NCI-H1417 treated with DMSO at 0.1 percent for 48 hours (cell line): ENCODE results near the gene ETV3.
A peak's percentile ranks its signal among the peaks of the same experiment; 100 is the strongest.
"Not testable (repeated sequence)": the region's sequence is repeated elsewhere in the genome, so short reads cannot be mapped to it uniquely, and the experiment has no call there.

Experiments
- DNase-seq: peaks from one replicate; lab custom pipeline; 2025; lab: John Stamatoyannopoulos, UW

The ETV3 gene

DNA sequence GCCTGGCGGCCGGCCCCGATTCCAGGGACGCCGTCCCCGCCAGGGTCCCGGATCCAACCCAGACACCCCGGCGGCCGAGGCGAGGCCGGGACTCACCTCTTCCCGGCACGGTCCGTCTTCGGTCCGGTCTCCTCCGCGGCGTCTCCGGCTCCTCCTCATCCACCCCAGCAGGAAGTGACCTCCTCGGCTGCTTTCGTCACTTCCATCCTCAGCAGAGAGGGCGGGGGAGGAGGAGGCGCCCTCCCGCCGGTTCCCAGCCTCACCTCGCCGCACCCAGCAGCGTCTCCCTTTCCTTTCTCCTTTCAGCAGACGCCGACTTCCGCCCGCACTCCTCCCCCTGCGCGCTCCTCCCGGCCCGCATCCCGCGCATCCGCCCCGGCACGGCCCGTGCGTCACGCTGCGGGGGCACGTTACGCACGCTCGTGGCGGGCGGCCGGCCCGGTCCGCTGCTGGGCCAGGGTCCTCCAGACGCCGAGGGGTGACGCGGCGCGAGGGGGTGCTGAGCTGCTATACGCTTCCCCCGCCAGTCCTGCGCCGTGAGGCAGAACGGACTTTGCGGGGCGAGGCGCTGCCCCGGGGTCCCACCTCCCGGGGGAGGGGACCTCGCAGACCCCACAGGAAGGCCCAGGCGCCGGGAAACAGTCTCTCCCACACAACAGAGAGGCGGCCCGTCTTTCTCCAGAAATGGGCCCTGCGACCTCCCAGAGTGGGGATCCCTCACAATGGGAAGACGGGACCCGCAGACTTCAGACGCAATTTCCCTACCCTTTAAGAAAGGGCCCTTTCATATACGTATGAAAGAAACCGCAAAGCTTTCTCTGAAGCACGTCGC lies at the start of gene ETV3:
ETV3 (minus strand) TSS at position 176 of the 832 bp plus-strand sequence. CDS start 2,043 bp downstream, outside the sequence.
- DNase-seq, result peak; percentile 73

GRCh38 chr1:157186281-157186992 lies 48.2 kb upstream of the ETV3 start:
- DNase-seq, result no peak

DNA sequence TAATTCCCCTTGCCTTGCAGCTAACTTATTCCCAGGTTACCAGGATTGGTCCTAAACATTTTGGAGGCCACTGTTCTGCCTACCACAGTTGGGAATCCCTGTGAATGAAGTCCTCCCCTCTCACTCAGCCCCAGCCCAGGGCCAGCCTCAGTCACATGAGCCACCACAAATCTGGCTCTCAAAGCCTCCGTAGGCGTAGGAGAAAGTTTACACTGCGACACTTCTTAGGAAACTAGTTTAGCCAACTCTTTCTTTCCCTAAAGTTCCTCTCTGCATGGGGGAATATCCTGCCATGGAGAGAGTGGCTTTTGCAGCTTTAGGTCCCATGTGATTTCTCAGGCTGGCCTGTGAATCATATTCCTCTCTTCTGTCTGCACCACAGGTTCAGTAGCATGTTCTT lies 45.7 kb upstream of the ETV3 start:
- no peak for DNase-seq

- DNase-seq, result not testable (repeated sequence)
These were observed 44.2 kb upstream of the ETV3 start for GRCh38 chr1:157182371-157182770.

DNA sequence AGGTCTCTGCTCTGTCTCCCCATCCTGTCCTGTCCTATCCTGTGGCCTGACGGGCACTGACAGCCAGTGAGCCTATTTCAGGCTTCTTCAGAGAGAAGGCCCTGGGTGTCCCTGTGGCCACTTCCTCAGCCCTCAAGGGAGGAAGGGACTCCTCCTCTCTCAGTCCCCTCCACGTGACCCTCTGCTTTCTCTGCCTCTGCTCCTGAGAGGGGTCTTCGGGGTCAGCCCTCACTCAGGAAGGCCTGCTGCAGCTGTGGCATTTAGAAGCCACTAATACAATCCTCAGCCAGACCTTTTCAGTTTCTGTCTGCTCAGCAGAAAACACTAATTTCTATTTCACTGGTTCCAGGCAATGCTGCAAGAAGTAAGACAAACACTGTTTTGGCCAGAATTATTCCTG lies 43.6 kb upstream of the ETV3 start:
- no peak for DNase-seq

- no peak for DNase-seq
These were observed 43.1 kb upstream of the ETV3 start for GRCh38 chr1:157181258-157181657.

DNA sequence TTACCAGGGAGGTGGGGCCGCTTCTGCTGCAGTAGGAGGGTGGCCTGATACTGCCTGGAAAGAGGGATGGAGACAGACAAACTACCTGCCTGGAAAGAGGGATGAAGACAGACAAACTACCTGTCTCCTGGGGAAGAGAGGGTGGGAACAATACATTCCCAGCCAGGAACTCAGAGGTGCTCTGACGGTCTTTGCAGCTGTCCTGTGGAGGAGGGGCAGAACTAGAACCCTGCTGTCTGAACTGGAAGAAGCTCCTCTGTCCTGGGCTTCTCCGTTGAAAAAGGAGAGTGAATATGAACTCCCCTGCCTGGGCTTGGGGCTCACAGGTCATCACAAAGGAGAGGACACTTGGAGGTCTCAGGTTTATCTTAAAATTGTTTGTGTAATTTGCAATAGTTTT lies 40.3 kb upstream of the ETV3 start:
- no peak for DNase-seq

DNA sequence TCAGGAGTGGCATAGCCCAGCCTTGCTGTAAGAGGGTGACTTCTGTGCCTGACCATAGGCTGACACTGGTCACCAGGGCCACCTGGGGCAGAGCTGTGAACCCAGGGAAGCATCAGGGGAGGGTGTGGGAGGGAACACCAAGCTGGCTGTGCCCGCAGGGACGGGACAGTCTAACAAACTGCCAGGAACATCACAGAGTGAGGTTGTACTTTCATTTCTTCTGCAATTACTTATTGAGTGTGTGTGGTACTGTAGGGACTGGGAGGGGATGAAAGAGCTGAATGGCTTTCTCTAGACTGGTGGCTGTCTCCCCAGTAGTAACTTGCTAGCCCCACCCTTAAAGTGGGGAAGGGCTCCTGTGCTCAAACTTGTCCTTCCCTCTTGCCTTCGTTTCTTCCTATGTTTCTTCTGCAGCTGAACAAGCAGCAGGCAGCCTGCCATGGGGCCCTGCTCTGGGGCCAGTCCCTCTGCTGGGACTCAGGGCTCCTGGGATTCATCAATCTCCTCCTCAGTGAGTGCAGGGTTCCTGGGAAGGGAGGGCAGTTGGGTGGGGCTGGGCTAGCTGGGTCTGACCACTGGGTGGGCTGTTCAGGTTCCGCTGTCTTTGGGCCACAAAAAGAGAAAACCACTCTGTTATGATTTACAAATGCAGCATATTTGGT lies 39.7 kb upstream of the ETV3 start:
- no peak for DNase-seq

DNA sequence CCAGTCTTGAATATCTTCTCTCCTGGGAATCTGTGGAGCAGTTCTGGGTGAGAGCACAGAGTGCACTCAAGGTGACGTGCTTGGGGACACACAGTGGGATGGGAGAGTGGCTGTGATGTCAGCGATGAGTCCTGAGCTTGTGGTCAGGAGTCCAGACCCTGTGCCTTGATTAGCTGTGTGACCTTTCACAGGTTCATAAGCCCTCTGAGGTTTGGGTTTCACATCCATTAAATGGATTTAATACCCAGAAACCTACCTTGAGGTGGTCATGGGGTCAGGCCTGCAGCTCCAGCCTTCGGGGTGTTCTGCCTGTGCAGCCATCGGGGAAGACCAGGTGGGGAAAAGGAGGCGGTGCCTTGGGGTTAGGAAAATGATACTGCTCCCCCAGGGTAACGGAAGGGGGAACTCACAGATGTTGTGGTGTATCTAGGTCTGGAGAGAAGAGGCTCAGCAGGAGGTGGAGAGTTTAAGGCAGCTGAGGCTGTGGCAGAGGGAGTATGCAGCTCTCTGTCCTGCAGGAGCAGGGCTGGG lies 38.5 kb upstream of the ETV3 start:
- DNase-seq, result no peak

DNA sequence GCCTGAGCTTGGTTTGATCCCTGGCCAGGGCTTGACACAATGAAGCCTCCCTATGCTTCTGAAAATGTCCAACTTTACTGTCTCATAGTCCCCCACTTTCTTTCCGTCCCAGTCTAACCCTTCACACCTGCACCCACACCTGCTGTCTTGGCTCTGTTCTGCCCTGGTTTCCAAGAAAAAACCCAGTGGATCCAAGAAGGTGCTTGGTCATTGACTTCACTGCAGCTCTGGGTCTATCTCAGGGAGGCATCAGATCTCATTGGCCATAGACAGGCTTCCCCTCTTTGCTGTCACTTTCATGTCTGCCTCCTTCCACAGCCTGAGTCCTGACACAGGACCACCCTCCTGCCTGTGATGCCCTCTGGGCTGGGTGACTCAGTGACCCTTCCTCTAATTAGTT lies 37.8 kb upstream of the ETV3 start:
- DNase-seq, result no peak

DNA sequence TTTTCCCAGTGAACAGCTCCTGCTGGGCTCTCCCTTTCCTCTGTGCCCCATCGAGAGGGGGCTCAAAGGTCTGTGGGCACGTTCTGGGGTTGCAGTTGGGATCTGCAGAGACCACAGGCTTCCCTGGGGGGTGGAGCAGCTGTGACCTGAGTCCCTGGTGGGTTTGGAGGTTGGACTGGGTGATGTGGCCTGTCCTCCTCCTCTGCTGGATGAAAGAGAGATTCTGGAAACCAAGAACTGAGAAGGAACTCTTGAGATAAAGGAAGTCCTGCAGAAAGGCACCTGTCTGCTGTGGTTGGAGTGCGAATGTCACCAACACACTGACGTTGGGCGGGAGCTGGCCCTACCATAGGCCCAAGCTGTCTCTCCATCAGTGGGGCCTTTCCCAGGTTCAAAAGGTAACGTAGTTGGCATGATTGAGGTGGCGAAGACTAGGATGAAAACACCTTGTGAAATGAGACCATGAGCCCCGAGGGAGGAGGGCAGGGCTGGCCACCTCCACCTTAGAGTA lies 35.8 kb upstream of the ETV3 start:
- no peak for DNase-seq

DNA sequence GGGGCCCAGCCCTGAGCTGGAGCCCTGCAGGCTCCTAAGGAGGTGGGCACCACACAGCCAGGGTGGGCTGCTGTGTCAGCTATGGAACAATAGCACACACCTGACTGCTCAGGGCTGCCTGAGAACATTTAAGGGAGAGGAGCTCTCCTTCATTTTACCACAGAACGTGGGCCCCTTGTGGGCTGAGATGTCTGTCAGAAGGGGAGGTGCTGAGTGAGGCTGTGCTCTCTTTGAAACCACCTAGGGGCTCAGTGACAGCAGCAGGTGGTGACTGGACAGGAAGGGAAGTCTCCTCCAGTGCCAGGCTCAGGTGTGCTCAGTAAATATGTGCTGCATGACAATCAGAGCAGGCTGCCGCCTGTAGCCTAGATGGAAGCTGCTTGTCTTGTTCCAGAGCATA lies 35.0 kb upstream of the ETV3 start:
- not testable (repeated sequence) for DNase-seq

- not testable (repeated sequence) for DNase-seq
These were observed 34.4 kb upstream of the ETV3 start for GRCh38 chr1:157172591-157172990.

- DNase-seq, result not testable (repeated sequence)
These were observed 33.8 kb upstream of the ETV3 start for GRCh38 chr1:157171903-157172503.

GRCh38 chr1:157170677-157171515 lies 32.7 kb upstream of the ETV3 start:
- DNase-seq, result no peak

- no peak for DNase-seq
These were observed 29.8 kb upstream of the ETV3 start for GRCh38 chr1:157168015-157168414.

GRCh38 chr1:157167437-157167836 lies 29.2 kb upstream of the ETV3 start:
- DNase-seq, result no peak

DNA sequence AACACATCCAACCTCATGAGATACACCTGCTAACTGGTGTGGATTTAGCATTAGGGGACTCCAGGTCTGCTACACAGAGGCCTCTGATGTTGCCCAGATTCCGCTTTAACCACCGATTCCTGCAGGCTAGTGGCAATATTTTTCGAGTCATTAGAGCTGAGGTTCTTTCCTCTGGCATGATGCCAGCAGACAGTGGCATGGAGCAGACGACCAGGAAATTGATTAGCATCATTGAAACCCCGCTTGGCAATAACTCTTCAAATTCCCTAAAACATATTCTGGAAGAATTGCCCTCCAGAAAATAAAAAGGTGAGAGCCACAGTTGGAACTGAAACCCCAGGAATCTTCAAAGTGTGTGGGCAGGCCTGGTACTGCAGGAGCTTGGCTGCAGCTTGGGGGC lies 28.4 kb upstream of the ETV3 start:
- no peak for DNase-seq

GRCh38 chr1:157163273-157164127 lies 25.3 kb upstream of the ETV3 start:
- DNase-seq, result no peak

GRCh38 chr1:157162345-157162744 lies 24.1 kb upstream of the ETV3 start:
- no peak for DNase-seq
